Measurements from ENCODE around the gene RBM11. TPM values are rescaled to one million over a fixed set of nuclear protein-coding genes. Genes with fewer than 3 reads are reported as not detected.

The RBM11 gene
- total RNA-seq, 1 experiment from 2014 or later, result 1.7 TPM

- WGBS (ENCODE audit: extremely low coverage, insufficient read length, low lambda C conversion rate), result no CpG with 5 or more reads among the region's 1 CpG
- no peak overlapping the region for H3K18ac ChIP-seq (ENCODE audit: insufficient read length, low read depth, low read length)
- DNase-seq, result no peak
Observed at GRCh38 chr21:14260174-14260764, 44.3 kb downstream of the RBM11 start.

More at GRCh38 chr21:14260174-14260764, 44.3 kb downstream of the RBM11 start:
- no peak overlapping the region for H3K27ac Mint-ChIP-seq
- Histone ChIP-seq H3K27me3 (ENCODE audit: insufficient read depth, low read length) (no peaks in the 10 kb centered on the region), H3K23ac (ENCODE audit: insufficient read length, low read depth, low read length) (no peak overlapping the region), H4K91ac (ENCODE audit: insufficient read length, low read depth, low read length) (no peak overlapping the region), H3K14ac (ENCODE audit: insufficient read depth, low read length) (no peak overlapping the region), H2BK120ac (ENCODE audit: low read depth, low read length, poor library complexity, severe bottlenecking) (no peak overlapping the region), H2BK5ac (ENCODE audit: insufficient read length, low read length) (no peak overlapping the region), H3K4ac (ENCODE audit: low read depth, low read length) (no peak overlapping the region), H2AK5ac (ENCODE audit: insufficient read length, low read length) (no peak overlapping the region), H3K4me1 (ENCODE audit: insufficient read depth, low read length) (no peaks in the 10 kb centered on the region), H3K9me3 (ENCODE audit: control insufficient read depth, low read depth, low read length) (no peaks in the 10 kb centered on the region), H4K20me1 (ENCODE audit: control insufficient read depth, insufficient read depth, insufficient read length) (no peaks in the 10 kb centered on the region), H3K27ac (ENCODE audit: insufficient read length, low read depth, low read length) (no peak overlapping the region), H4K5ac (ENCODE audit: insufficient read length, low read depth, low read length) (no peak overlapping the region), H4K8ac (replicated peaks; ENCODE audit: insufficient read length, low read depth, low read length) (no peak overlapping the region), H2AFZ (ENCODE audit: low read length) (no peak overlapping the region), H3K56ac (ENCODE audit: insufficient read length, low read depth, low read length) (no peak overlapping the region), H3K23me2 (ENCODE audit: insufficient read length, low read depth, low read length, poor library complexity, severe bottlenecking) (no peaks in the 10 kb centered on the region), H3K4me2 (ENCODE audit: insufficient read depth, insufficient read length, low read length) (no peak overlapping the region), H3T11ph (ENCODE audit: low read length) (no peak overlapping the region), H3K79me2 (ENCODE audit: insufficient read depth, low read length) (no peaks in the 10 kb centered on the region), H2BK20ac (ENCODE audit: low read depth, low read length, poor library complexity, severe bottlenecking) (no peak overlapping the region), H2BK12ac (ENCODE audit: insufficient read length, low read depth, low read length) (no peak overlapping the region), H2BK15ac (ENCODE audit: low read depth, low read length) (no peak overlapping the region), H3K9ac (ENCODE audit: extremely low read depth, insufficient read length, low read length) (no peak overlapping the region), H3K79me1 (ENCODE audit: insufficient read depth, low read depth, low read length, poor library complexity, severe bottlenecking) (no peaks in the 10 kb centered on the region)
- H3K36me3 Mint-ChIP-seq (ENCODE audit: insufficient read depth in 1 of 3, low read depth in 3 of 3), result no peaks in the 10 kb centered on the region
- peaks cover 2 to 13% of the 10 kb centered on the region in 2 experiments; a peak in 3 of 5 replicates for H3K9me3 Mint-ChIP-seq
- TF ChIP-seq, protein P1, sequence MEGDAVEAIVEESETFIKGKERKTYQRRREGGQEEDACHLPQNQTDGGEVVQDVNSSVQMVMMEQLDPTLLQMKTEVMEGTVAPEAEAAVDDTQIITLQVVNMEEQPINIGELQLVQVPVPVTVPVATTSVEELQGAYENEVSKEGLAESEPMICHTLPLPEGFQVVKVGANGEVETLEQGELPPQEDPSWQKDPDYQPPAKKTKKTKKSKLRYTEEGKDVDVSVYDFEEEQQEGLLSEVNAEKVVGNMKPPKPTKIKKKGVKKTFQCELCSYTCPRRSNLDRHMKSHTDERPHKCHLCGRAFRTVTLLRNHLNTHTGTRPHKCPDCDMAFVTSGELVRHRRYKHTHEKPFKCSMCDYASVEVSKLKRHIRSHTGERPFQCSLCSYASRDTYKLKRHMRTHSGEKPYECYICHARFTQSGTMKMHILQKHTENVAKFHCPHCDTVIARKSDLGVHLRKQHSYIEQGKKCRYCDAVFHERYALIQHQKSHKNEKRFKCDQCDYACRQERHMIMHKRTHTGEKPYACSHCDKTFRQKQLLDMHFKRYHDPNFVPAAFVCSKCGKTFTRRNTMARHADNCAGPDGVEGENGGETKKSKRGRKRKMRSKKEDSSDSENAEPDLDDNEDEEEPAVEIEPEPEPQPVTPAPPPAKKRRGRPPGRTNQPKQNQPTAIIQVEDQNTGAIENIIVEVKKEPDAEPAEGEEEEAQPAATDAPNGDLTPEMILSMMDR (conservative IDR thresholded peaks at IDR 0.05), result no peak
- H3K4me1 Mint-ChIP-seq, result no peaks in the 10 kb centered on the region
- H3K27me3 Mint-ChIP-seq (ENCODE audit: low read depth), result no peaks in the 10 kb centered on the region; the same call in 1 of the 2 replicates
- H3K4me3 Mint-ChIP-seq, result no peak overlapping the region
